PC-3 (cell line): ENCODE results near the gene TAF1D.

Experiments
- EZH2 ChIP-seq: fragments of 300-600 bp; sonication (generic); IDR thresholded peaks from one replicate; pipeline ENCODE4 v1.6.1; 2017; ENCODE audit warnings: antibody characterized with exemption, mild to moderate bottlenecking, low read length; ENCODE audit not compliant: unreplicated experiment
- EZH2phosphoT487 ChIP-seq: fragments of 300-600 bp; sonication (generic); IDR thresholded peaks from 2 replicates; pipeline ENCODE4 v1.6.1; 2018; ENCODE audit warnings: mild to moderate bottlenecking, antibody characterized with exemption, low read length, borderline replicate concordance
- TF ChIP-seq, protein P1 (sequence below): fragments of 300-600 bp; sonication (generic); conservative IDR thresholded peaks from 2 replicates; pipeline ENCODE4 v1.5.1; 2017; ENCODE audit warnings: antibody characterized with exemption, low read depth, mild to moderate bottlenecking, low read length

DNA sequence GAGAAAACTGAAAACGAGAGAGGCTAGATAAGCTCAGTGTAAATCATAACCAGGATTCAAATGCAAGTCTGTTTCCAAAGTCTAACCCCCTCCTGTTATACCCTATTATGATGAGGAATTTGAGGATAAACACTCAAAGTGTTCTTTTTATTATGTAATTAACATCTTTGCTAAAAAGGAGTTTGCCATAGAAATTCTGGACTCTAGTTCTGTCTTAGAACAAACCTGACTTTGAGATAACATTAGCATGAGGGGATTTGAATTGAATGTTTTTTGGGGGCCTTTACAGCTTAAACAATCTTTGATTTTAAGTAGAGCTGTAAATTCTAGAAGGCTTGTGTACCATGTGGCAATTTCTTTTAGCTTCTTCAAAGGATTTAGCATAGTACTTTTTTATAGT is 9.7 kb upstream of the TAF1D start:
- TF ChIP-seq EZH2 (no peak), EZH2phosphoT487 (no peak)
- TF ChIP-seq, protein P1, sequence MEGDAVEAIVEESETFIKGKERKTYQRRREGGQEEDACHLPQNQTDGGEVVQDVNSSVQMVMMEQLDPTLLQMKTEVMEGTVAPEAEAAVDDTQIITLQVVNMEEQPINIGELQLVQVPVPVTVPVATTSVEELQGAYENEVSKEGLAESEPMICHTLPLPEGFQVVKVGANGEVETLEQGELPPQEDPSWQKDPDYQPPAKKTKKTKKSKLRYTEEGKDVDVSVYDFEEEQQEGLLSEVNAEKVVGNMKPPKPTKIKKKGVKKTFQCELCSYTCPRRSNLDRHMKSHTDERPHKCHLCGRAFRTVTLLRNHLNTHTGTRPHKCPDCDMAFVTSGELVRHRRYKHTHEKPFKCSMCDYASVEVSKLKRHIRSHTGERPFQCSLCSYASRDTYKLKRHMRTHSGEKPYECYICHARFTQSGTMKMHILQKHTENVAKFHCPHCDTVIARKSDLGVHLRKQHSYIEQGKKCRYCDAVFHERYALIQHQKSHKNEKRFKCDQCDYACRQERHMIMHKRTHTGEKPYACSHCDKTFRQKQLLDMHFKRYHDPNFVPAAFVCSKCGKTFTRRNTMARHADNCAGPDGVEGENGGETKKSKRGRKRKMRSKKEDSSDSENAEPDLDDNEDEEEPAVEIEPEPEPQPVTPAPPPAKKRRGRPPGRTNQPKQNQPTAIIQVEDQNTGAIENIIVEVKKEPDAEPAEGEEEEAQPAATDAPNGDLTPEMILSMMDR = no peak
